Activated naive CD8-positive, alpha-beta T cell treated with anti-CD3 and anti-CD28 coated beads, Interleukin-2, amount 10 ng/mL, durations not matched to agents 7 days and 5 days (primary cell): Measurements from ENCODE around the gene YBX1. TPM values are rescaled to one million over a fixed set of nuclear protein-coding genes. Genes with fewer than 3 reads are reported as not detected.
"Not testable (repeated sequence)": the region's sequence is repeated elsewhere in the genome, so short reads cannot be mapped to it uniquely, and the experiment has no call there.

ENCODE experiments used
- ATAC-seq: fragments of 150-1000 bp; cut with Tn5 transposase; one replicate; pipeline ENCODE4 v1.10.0; 2021; ENCODE audit warnings: low read depth, moderate library complexity
- POLR2A ChIA-PET: fragments of 350-600 bp; sonication (Branson Sonifier 250); formaldehyde crosslinking; loops from one replicate; lab custom pipeline; 2021; ENCODE audit warnings: antibody characterized with exemption; lab: Charles Lee
- DNase-seq: peaks from one replicate; pipeline ENCODE4 v3.0.0; 2021
- H3K27ac Mint-ChIP-seq: one replicate; pipeline ENCODE4 v1.8.0; 2022; ENCODE audit warnings: mild to moderate bottlenecking, mixed read lengths
- H3K27me3 Mint-ChIP-seq: one replicate; pipeline ENCODE4 v1.8.0; 2022; ENCODE audit warnings: mild to moderate bottlenecking, moderate library complexity, mixed read lengths
- H3K36me3 Mint-ChIP-seq: one replicate; pipeline ENCODE4 v1.8.0; 2021; ENCODE audit warnings: mild to moderate bottlenecking, mixed read lengths
- H3K4me1 Mint-ChIP-seq: one replicate; pipeline ENCODE4 v1.8.0; 2021; ENCODE audit warnings: mixed read lengths
- H3K4me3 Mint-ChIP-seq: one replicate; pipeline ENCODE4 v1.8.0; 2022; ENCODE audit warnings: mild to moderate bottlenecking, moderate library complexity, mixed read lengths
- H3K9me3 Mint-ChIP-seq: one replicate; pipeline ENCODE4 v1.8.0; 2021; ENCODE audit warnings: mixed read lengths
- total RNA-seq, 2 experiments: library from RNA; stranded (reverse); gene quantifications; one replicate each; pipeline ENCODE4 v1.2.3, GENCODE V29; 2021

Gene YBX1
- total RNA-seq, 2 experiments from 2014 or later = 529 to 531 TPM

GRCh38 chr1:42692911-42693310 lies 10.7 kb downstream of the YBX1 start:
- H3K27me3 Mint-ChIP-seq = no peaks in the 10 kb centered on the region
- peaks cover 60% of the 10 kb centered on the region for H3K4me1 Mint-ChIP-seq
- H3K9me3 Mint-ChIP-seq = no peaks in the 10 kb centered on the region
- no peak overlapping the region for H3K4me3 Mint-ChIP-seq
- H3K36me3 Mint-ChIP-seq = peaks cover 37% of the 10 kb centered on the region
- no peak for DNase-seq
- POLR2A ChIA-PET = interaction anchor here (3.7 kb wide), 1 partner anchor 10 kb away, joined by 17 read pairs; the partner anchor contains the start of gene YBX1
- peak overlapping the region; percentile 20 for H3K27ac Mint-ChIP-seq
- ATAC-seq = no peak

GRCh38 chr1:42698081-42698813 lies 16.0 kb downstream of the YBX1 start:
- DNase-seq = no peak
- H3K4me1 Mint-ChIP-seq = peaks cover 17% of the 10 kb centered on the region
- H3K9me3 Mint-ChIP-seq = no peaks in the 10 kb centered on the region
- ATAC-seq = no peak
- no peak overlapping the region for H3K4me3 Mint-ChIP-seq
- peaks cover 70% of the 10 kb centered on the region for H3K36me3 Mint-ChIP-seq
- POLR2A ChIA-PET = no interaction called here
- H3K27ac Mint-ChIP-seq = peak overlapping the region; percentile 5
- no peaks in the 10 kb centered on the region for H3K27me3 Mint-ChIP-seq

GRCh38 chr1:42700006-42700405 lies 17.8 kb downstream of the YBX1 start:
- POLR2A ChIA-PET = no interaction called here

GRCh38 chr1:42703888-42704464 lies 21.8 kb downstream of the YBX1 start:
- Mint-ChIP-seq H3K4me1 (peaks cover 2% of the 10 kb centered on the region), H3K27ac (no peak overlapping the region), H3K9me3 (no peaks in the 10 kb centered on the region), H3K4me3 (no peak overlapping the region), H3K36me3 (peaks cover 78% of the 10 kb centered on the region), H3K27me3 (no peaks in the 10 kb centered on the region)
- POLR2A ChIA-PET = no interaction called here
- no peak for ATAC-seq
- no peak for DNase-seq

More at GRCh38 chr1:42700006-42700405, 17.8 kb downstream of the YBX1 start:
- DNase-seq (no peak), ATAC-seq (no peak)
- no peaks in the 10 kb centered on the region for H3K9me3 Mint-ChIP-seq
- H3K27me3 Mint-ChIP-seq = no peaks in the 10 kb centered on the region
- no peak overlapping the region for H3K4me3 Mint-ChIP-seq
- H3K27ac Mint-ChIP-seq = no peak overlapping the region
- H3K4me1 Mint-ChIP-seq = peaks cover 9% of the 10 kb centered on the region
- H3K36me3 Mint-ChIP-seq = peaks cover 75% of the 10 kb centered on the region

- peaks cover 79% of the 10 kb centered on the region for H3K36me3 Mint-ChIP-seq
- H3K27ac Mint-ChIP-seq, DNase-seq, POLR2A ChIA-PET, H3K27me3 Mint-ChIP-seq, H3K4me3 Mint-ChIP-seq, ATAC-seq, H3K4me1 Mint-ChIP-seq: not testable (repeated sequence)
- peaks cover 12% of the 10 kb centered on the region for H3K9me3 Mint-ChIP-seq
Observed at GRCh38 chr1:42712808-42713207, 30.6 kb downstream of the YBX1 start.

GRCh38 chr1:42713293-42713692 lies 31.1 kb downstream of the YBX1 start:
- Mint-ChIP-seq H3K9me3 (peaks cover 12% of the 10 kb centered on the region), H3K27me3 (no peaks in the 10 kb centered on the region), H3K36me3 (peaks cover 78% of the 10 kb centered on the region), H3K27ac (no peak overlapping the region), H3K4me3 (no peak overlapping the region), H3K4me1 (peaks cover 6% of the 10 kb centered on the region)
- POLR2A ChIA-PET = no interaction called here
- ATAC-seq (no peak), DNase-seq (no peak)

- DNase-seq, POLR2A ChIA-PET, ATAC-seq, H3K4me3 Mint-ChIP-seq, H3K4me1 Mint-ChIP-seq, H3K27ac Mint-ChIP-seq, H3K27me3 Mint-ChIP-seq: not testable (repeated sequence)
- Mint-ChIP-seq H3K9me3 (peaks cover 12% of the 10 kb centered on the region), H3K36me3 (peaks cover 73% of the 10 kb centered on the region)
Observed at GRCh38 chr1:42714441-42714840, 32.2 kb downstream of the YBX1 start.

- ATAC-seq (no peak), DNase-seq (no peak)
- peaks cover 23% of the 10 kb centered on the region for H3K36me3 Mint-ChIP-seq
- no peaks in the 10 kb centered on the region for H3K9me3 Mint-ChIP-seq
- H3K4me1 Mint-ChIP-seq = no peaks in the 10 kb centered on the region
- peaks cover 7% of the 10 kb centered on the region for H3K27me3 Mint-ChIP-seq
- no peak overlapping the region for H3K27ac Mint-ChIP-seq
- H3K4me3 Mint-ChIP-seq = no peak overlapping the region
- POLR2A ChIA-PET = no interaction called here
Observed at GRCh38 chr1:42720868-42721267, 38.6 kb downstream of the YBX1 start.

GRCh38 chr1:42721926-42722325 lies 39.7 kb downstream of the YBX1 start:
- POLR2A ChIA-PET = no interaction called here
- H3K4me3 Mint-ChIP-seq = no peak overlapping the region
- DNase-seq (no peak), ATAC-seq (no peak)
- H3K9me3 Mint-ChIP-seq = no peaks in the 10 kb centered on the region
- no peaks in the 10 kb centered on the region for H3K4me1 Mint-ChIP-seq
- peaks cover 15% of the 10 kb centered on the region for H3K36me3 Mint-ChIP-seq
- peaks cover 8% of the 10 kb centered on the region for H3K27me3 Mint-ChIP-seq
- no peak overlapping the region for H3K27ac Mint-ChIP-seq

GRCh38 chr1:42722403-42722802 lies 40.2 kb downstream of the YBX1 start:
- H3K27ac Mint-ChIP-seq, H3K4me3 Mint-ChIP-seq, POLR2A ChIA-PET, ATAC-seq, H3K4me1 Mint-ChIP-seq, H3K9me3 Mint-ChIP-seq, H3K27me3 Mint-ChIP-seq, DNase-seq: not testable (repeated sequence)
- peaks cover 12% of the 10 kb centered on the region for H3K36me3 Mint-ChIP-seq

GRCh38 chr1:42723511-42723910 lies 41.3 kb downstream of the YBX1 start:
- Mint-ChIP-seq H3K9me3 (no peaks in the 10 kb centered on the region), H3K27me3 (peaks cover 8% of the 10 kb centered on the region), H3K27ac (no peak overlapping the region), H3K4me1 (no peaks in the 10 kb centered on the region), H3K36me3 (peaks cover 3% of the 10 kb centered on the region), H3K4me3 (no peak overlapping the region)
- ATAC-seq (no peak), DNase-seq (no peak)
- POLR2A ChIA-PET = interaction anchor here (0.7 kb wide), 1 partner anchor 993 kb away, joined by 3 read pairs; no protein-coding TSS in a partner anchor

GRCh38 chr1:42725820-42726219 lies 43.6 kb downstream of the YBX1 start:
- H3K27me3 Mint-ChIP-seq, H3K27ac Mint-ChIP-seq, H3K36me3 Mint-ChIP-seq, H3K9me3 Mint-ChIP-seq, H3K4me3 Mint-ChIP-seq, DNase-seq, ATAC-seq, H3K4me1 Mint-ChIP-seq: not testable (repeated sequence)
- POLR2A ChIA-PET = interaction anchor here (0.7 to 1.1 kb wide), 2 partner anchors 24 to 68 kb away, joined by 4 read pairs; no protein-coding TSS in a partner anchor

- Mint-ChIP-seq H3K4me1 (peaks cover 3% of the 10 kb centered on the region), H3K9me3 (no peaks in the 10 kb centered on the region), H3K36me3 (no peaks in the 10 kb centered on the region), H3K27ac (no peak overlapping the region), H3K4me3 (no peak overlapping the region), H3K27me3 (peaks cover 2% of the 10 kb centered on the region)
- ATAC-seq (no peak), DNase-seq (no peak)
- POLR2A ChIA-PET = no interaction called here
Observed at GRCh38 chr1:42730002-42730401, 47.8 kb downstream of the YBX1 start.

GRCh38 chr1:42730988-42731387 lies 48.8 kb downstream of the YBX1 start:
- DNase-seq = no peak
- H3K27me3 Mint-ChIP-seq = no peaks in the 10 kb centered on the region
- POLR2A ChIA-PET = interaction anchor here (0.5 kb wide), 1 partner anchor 155 kb away, joined by 4 read pairs; no protein-coding TSS in a partner anchor
- H3K4me3 Mint-ChIP-seq = no peak overlapping the region
- H3K4me1 Mint-ChIP-seq = peaks cover 3% of the 10 kb centered on the region
- H3K9me3 Mint-ChIP-seq = no peaks in the 10 kb centered on the region
- H3K36me3 Mint-ChIP-seq = no peaks in the 10 kb centered on the region
- H3K27ac Mint-ChIP-seq = no peak overlapping the region
- ATAC-seq = no peak
